ENCODE data around the gene LGSN.
"Not testable (repeated sequence)": the region's sequence is repeated elsewhere in the genome, so short reads cannot be mapped to it uniquely, and the experiment has no call there.

Gene LGSN, protein sequence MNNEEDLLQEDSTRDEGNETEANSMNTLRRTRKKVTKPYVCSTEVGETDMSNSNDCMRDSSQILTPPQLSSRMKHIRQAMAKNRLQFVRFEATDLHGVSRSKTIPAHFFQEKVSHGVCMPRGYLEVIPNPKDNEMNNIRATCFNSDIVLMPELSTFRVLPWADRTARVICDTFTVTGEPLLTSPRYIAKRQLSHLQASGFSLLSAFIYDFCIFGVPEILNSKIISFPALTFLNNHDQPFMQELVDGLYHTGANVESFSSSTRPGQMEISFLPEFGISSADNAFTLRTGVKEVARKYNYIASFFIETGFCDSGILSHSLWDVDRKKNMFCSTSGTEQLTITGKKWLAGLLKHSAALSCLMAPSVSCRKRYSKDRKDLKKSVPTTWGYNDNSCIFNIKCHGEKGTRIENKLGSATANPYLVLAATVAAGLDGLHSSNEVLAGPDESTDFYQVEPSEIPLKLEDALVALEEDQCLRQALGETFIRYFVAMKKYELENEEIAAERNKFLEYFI

GRCh38 chr6:63319939-63320338 lies at the start of gene LGSN:
Gene LGSN, minus strand, starts transcription at chr6:63319983. Its CDS starts 40 bp downstream, at chr6:63319943.
- no peak for DNase-seq

- DNase-seq, result no peak
These were observed 48.6 kb upstream of the LGSN start for GRCh38 chr6:63368347-63368746.

DNA sequence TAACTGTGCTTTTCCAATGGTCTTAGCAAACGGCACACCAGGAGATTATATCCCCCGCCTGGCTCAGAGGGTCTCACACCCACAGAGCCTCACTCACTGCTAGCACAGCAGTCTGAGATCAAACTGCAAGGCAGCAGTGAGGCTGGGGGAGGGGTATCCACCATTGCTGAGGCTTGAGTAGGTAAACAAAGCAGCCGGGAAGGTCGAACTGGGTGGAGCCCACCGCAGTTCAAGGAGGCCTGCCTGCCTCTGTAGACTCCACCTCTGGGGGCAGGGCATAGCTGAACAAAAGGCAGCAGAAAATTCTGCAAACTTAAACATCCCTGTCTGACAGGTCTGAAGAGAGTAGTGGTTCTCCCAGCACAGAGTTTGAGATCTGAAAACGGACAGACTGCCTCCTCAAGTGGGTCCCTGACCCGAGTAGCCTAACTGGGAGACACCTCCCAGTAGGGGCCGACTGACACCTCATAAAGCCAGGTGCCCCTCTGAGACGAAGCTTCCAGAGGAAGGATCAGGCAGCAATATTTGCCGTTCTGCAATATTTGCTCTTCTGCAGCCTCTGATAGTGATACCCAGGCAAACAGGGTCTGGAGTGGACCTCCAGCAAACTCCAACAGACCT lies 42.8 kb upstream of the LGSN start:
- DNase-seq, result not testable (repeated sequence)

DNA sequence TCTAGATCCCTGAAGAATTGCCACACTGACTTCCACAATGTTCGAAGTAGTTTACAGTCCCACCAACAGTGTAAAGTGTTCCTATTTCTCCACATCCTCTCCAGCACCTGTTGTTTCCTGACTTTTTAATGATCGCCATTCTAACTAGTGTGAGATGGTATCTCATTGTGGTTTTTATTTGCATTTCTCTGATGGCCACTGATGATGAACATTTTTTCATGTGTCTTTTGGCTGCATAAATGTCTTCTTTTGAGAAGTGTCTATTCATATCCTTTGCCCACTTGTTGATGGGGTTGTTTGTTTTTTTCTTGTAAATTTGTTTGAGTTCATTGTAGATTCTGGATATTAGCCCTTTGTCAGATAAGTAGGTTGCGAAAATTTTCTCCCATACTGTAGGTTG lies 37.6 kb upstream of the LGSN start:
- not testable (repeated sequence) for DNase-seq

GRCh38 chr6:63355632-63356031 lies 35.8 kb upstream of the LGSN start:
- DNase-seq, result no peak

GRCh38 chr6:63353286-63353630 lies 33.5 kb upstream of the LGSN start:
- no peak for DNase-seq

- no peak for DNase-seq
These were observed 32.9 kb upstream of the LGSN start for GRCh38 chr6:63352544-63353285.

DNA sequence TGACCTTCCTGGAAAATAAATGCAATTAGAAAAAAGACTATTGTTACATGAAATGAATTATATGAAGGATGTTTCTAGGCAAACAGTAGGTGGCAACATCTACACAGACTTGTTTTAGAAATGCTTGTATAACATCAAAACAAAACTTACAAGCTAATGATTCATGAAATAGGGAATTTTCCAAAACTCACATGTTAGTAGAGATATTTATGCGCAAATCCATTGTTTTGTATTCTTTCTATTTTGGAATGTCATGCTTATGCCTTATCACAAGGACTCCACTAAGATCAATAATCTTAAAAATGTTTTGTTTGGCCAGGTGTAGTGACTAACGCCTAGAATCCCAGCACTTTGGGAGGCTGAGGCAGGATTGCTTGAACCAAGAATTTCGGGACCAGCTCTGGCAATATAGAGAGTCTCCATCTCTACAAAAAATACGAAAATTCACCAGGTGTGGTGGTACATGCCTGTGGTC lies 32.3 kb upstream of the LGSN start:
- DNase-seq, result no peak

DNA sequence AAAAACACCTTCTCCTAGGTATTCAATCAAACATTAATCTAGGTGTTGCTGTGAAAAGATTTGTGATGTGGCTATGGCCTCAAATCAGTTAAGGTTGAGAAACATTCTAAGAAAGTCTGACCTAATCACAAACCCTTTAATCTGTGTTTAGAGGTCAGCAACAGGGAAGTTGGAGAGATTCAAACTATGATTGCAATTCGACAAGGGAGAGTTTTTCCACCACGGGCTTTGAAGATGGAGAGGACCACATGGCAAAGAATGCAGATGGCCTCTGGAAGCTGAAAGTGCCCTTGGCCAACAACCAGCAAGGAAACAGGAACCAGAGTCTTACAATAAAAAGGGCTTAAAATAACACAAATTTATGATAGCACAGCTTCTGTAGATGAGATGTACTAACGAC lies 29.6 kb upstream of the LGSN start:
- no peak for DNase-seq

DNA sequence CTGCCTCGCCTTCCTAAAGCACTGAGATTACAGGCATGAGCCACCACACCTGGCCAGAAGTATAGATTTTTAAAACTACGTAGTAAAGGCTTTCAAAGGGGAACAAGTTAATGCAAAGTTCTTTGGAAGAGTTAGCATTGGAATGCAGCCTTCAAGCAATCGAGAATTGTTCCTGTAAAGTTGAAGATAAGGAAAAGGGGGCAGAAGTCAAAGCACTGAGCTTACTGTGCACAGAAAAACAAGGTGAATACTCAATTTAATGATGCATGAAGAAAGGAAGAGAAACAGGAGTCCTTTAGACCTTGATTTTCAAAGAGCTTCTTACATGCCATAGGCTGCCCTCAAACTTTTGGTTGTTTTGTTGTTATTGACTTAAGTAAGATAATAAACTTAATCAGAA lies 29.1 kb upstream of the LGSN start:
- no peak for DNase-seq

DNA sequence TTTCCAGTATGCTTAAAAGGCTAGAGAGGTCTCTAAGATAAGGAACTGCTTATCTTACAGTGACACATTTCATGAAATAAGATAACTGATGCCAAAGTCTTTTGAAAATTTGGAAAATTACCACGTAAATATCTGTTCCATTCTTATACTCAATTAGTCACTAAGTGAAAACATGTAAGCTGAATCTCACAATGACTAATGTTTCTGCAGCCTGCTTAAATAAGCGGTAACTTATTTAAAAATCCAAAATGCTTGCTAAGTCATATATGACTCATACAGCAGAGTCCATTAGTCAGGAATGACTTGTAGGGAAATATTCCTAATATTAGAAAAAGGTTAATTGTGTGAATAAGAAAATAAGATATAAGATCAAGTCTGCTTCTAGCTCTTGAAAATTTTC lies 27.8 kb upstream of the LGSN start:
- DNase-seq, result no peak

DNA sequence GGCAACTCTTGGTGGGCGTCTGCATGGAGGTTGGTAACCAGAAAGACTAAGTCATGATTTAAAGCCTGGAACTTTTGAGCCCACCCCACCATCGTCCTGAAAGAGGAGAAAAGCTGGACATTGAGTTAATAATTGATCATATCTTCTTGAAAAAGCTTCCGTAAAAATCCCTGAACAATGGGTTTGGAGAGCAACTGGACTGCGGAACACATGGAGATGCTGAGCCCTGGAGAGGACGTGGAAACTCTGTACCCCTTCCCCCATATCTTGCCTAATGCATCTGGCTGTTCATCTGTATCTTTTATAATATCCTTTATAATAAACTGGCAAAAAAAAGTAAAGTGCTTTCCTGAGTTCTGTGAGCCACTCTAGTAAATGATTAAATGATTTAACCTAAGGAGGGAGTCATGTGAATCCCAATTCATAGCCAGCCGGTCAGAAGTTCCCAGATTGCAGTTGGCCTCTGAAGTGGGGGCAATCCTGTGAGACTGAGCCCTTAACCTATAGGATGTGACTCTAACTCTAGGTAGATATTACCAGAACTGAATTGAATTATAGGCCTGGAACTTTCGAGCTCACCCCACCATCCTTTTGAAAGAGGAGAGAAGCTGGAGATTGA lies 26.5 kb upstream of the LGSN start:
- DNase-seq, result no peak

DNA sequence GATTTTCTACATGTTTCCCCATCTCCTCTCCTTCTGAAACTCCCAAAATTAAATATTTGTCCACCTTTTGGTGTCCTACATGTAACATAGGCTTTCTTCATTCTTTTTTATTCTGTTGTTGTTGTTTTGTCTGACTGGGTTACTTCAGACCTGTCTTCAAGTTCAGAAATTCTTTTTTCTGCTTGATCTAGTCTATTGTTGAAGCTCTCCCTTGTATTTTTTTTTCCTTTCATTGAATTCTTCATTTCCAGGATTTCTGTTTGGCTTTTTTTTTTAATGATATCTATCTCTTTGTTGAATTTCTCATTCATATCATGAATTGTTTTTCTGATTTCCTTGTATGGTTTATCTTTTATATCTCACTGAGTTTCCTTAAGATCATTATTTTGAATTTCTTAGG lies 20.6 kb upstream of the LGSN start:
- no peak for DNase-seq

- not testable (repeated sequence) for DNase-seq
These were observed 14.9 kb upstream of the LGSN start for GRCh38 chr6:63334652-63335051.

DNA sequence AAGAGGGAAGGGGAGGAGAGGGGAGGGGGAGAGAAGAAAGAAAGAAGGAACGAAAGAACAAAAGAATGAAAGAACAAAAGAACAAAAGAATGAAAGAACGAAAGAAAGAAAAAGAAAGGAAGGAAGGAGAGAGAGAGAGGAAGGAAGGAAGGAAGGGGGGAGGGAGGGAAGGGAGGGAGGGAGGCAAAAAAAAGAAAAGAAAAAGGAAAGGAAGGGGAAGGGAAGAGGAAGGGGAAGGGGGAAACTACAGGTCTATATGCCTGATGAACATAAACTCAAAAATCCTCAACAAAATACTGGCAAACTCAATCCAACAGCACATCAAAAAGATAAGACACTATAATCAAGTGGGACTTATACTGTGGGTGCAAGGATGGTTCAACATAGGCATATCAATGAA lies 13.7 kb upstream of the LGSN start:
- no peak for DNase-seq

GRCh38 chr6:63326630-63327029 lies 6.8 kb upstream of the LGSN start:
- not testable (repeated sequence) for DNase-seq

DNA sequence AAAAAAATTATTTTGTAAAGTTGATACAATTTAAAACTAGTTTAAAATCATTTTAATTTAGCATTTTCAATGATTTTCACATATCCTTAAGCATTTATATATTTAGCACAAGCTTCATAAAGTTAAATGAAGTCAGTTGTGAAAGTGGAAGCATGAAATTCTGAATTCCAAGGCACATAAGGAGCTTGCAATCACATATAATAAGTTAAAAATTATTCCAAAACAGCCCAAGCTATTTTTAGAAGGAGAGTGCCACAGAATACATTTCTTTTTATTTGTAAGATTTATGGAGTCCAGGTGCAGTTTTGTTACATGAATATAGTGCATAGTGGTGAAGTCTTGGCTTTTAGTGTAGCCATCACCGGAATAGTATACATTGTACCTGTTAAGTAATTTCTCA lies 3.2 kb upstream of the LGSN start:
- DNase-seq, result no peak

DNA sequence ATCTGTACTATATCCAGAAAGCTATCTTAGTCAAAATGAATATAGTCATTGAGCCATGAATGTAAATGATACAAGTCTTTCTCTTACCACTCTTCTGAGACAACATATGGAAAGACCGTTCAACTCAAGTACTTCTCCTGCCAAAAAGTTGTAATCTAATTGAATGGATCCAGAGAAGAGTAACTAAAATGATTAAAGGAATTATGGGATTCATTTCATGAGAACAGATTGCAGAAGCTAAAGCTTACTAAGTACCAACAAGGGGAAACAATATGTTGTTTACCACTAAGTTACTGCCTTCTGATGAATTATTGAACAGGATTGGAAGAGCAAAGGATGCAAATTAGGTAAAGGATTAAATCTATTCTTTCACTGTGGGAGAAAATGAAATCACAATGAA lies 2.0 kb upstream of the LGSN start:
- no peak for DNase-seq

- DNase-seq, result no peak
These were observed 2.1 kb downstream of the LGSN start for GRCh38 chr6:63317641-63318040.

GRCh38 chr6:63316113-63316512 lies 3.7 kb downstream of the LGSN start:
- DNase-seq, result no peak

- no peak for DNase-seq
These were observed 6.7 kb downstream of the LGSN start for GRCh38 chr6:63313111-63313510.

- DNase-seq, result no peak
These were observed 12.1 kb downstream of the LGSN start for GRCh38 chr6:63307581-63308246.

- DNase-seq, result no peak
These were observed 13.4 kb downstream of the LGSN start for GRCh38 chr6:63306420-63306819.
